WTC11 (cell line): Measurements from ENCODE around the gene COA1.
"Not testable (repeated sequence)": the region's sequence is repeated elsewhere in the genome, so short reads cannot be mapped to it uniquely, and the experiment has no call there.

Experiments used
- AFF4 ChIP-seq: sonication (generic); formaldehyde crosslinking; IDR thresholded peaks from 2 replicates; pipeline ENCODE4 v1.8.1; 2023; ENCODE audit warnings: mild to moderate bottlenecking, missing genetic modification reagents, borderline replicate concordance
- CREB1 ChIP-seq: sonication (generic); formaldehyde crosslinking; IDR thresholded peaks from 2 replicates; pipeline ENCODE4 v1.8.0; 2023; ENCODE audit warnings: mild to moderate bottlenecking, missing genetic modification reagents
- CTCF ChIP-seq: fragments of 200-600 bp; IDR thresholded peaks from 2 replicates; pipeline ENCODE4 v1.8.0; 2022; ENCODE audit warnings: antibody characterized with exemption
- FOXP4 ChIP-seq: sonication (generic); formaldehyde crosslinking; IDR thresholded peaks from 2 replicates; pipeline ENCODE4 v1.8.0; 2022; ENCODE audit warnings: mild to moderate bottlenecking, missing genetic modification reagents
- MAX ChIP-seq: sonication (generic); formaldehyde crosslinking; IDR thresholded peaks from 2 replicates; pipeline ENCODE4 v1.8.0; 2022; ENCODE audit warnings: mild to moderate bottlenecking, missing genetic modification reagents
- MLX ChIP-seq: sonication (generic); formaldehyde crosslinking; IDR thresholded peaks from 2 replicates; pipeline ENCODE4 v1.8.1; 2023; ENCODE audit warnings: mild to moderate bottlenecking, missing genetic modification reagents, moderate library complexity

GRCh38 chr7:43734575-43735332 lies 5.4 kb upstream of the COA1 start:
- TF ChIP-seq CTCF; FOXP4 (CRISPR knock-in tag); MAX (CRISPR knock-in tag); AFF4 (CRISPR knock-in tag); MLX (CRISPR knock-in tag); CREB1 (CRISPR knock-in tag): not testable (repeated sequence)
